ENCODE results near the gene CDC42.

The CDC42 gene

DNA sequence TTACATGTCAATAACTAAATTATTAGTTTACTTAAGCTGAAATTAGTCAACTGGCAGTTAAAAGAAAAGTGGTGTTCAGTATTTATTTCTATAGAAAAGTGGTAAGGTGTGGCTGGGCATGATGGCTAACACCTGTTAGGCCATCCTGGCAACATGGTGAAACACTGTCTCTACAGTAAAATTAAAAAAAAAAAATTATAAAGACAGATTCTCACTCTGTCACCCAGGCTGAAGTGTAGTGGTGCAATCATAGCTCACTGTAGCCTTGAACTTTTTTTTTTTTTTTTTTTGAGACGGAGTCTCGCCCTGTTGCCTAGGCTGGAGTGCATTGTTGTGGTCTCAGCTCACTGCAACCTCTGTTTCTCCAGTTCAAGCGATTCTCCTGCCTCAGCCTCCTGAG is 57.5 kb downstream of the CDC42 start:
- no peak for DNase-seq (ENCODE audit: low spot score)

DNA sequence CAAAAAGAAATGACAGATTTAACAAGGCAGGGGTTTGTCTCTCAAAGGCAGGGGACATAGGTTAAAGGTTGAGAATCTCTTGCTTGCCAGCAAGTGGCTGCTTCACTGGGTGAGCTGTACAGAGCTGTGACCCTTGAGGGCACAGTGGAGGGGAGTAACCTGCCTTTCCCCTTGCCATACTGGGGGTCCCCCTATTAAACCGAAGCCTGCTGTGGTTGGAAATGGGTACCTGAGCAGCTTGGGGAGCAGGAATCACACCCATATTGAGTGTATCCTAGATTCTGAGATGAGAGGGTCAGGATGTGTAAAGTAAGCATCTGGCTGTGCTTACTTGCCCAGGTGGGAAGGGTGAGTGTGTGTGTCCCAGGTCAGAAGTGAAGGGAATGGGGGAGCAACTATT is 58.6 kb downstream of the CDC42 start:
- no peak for DNase-seq (ENCODE audit: low spot score)

DNA sequence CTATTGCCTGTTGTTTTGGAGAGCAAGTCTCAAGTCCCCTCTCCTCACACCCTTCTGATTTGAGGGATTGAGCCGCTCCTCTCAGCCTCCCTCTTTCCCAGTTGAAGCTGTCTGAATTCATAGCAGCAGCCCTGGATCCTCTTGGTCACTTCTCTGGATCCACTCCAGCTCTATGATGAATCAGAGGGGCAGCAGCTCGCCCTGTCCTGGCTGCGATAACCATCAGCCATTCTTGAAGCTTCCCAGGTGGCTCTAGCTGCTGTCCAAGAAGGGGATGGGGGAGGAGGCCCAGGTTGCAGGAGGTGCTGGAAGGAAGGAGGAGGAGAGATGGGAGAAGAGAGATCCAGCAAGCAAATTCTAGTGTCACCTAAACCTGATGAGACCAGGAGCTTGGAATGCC is 59.1 kb downstream of the CDC42 start:
- no peak for DNase-seq (ENCODE audit: low spot score)

DNA sequence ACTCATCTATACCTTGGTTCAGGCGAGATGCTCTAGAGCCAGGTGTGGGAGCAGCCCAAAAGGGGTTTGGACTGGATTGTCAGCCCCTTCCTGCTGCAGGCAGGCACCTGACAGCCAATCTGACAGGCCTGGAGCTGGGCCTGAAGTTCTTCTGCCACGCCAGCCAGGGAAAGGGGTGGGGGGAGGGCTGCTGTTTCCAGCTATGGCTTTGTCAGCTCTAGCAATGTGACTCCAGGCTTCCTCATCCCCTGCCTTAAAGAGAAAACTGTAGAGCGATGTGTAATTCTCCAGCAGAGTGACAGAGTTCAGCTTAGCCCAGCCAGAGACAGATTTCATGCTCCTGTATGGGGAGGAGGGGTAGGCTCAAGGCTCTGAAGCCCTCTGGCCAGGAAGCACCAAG is 60.0 kb downstream of the CDC42 start:
- DNase-seq (ENCODE audit: low spot score) = no peak

DNA sequence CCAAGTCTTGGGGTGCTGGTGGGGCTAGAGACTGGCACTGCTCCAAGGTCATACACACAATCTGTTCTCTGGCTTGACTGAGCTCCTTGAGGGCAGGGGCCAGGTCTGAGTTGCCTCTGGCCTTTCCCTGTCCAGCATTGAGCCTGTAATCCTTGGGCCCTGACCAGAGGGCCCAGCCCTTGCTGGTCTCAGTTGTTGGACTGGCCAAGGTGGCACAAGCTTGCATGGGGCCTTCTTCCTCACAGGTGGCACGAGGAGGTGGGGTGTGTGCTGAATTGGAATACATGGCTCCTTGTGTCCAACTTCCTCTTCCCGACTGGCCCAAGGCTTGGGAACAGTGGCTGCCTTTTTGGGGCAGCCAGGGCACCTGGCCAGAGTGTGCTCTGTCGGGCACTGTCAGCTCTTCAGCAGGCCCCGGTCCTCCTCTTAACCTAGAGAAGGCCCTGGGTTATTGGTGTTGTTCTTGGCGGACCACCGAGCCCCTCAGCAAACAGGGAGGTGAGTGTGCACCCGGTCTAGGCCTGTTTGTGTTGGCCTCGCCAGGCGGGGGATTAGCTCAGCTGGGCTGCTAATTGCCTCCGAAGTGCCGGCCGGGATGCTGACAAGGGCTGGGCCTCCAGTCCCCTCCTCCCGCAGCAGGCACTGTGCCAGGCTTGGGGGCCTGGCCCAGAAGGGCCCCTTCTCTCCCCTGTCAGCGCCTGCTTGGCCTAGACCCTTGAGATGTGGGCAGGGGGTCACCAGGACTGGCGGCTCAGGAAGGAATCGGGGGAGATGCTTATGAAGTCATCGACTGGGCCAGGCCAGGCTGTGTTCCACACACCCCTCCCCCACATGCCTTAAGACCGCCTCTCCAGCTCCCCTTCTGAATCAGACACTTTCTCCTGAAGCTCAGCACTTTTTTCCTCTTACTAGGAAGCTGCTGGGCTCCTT is 61.8 kb downstream of the CDC42 start:
- DNase-seq (ENCODE audit: low spot score) = no peak

DNA sequence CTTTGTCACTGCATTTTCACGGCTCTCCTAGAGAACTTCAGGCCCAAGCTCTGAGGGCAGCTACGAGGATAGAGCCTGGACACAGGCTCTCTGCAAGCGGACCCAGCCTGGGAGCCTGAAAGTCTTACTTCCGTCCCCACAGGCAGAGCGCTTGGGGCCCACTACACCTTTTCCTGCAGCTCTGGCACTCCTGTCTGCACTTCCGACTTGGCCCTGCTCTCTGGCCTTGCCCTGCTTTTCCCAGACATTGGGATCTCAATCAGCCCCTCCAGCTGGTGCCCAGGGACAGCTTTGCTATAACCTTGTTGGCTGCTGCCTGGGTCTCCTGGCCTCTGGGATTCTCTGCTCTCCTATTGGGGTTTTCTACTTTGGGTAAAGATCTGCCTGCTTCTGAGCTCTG is 62.8 kb downstream of the CDC42 start:
- DNase-seq (ENCODE audit: low spot score) = no peak

DNA sequence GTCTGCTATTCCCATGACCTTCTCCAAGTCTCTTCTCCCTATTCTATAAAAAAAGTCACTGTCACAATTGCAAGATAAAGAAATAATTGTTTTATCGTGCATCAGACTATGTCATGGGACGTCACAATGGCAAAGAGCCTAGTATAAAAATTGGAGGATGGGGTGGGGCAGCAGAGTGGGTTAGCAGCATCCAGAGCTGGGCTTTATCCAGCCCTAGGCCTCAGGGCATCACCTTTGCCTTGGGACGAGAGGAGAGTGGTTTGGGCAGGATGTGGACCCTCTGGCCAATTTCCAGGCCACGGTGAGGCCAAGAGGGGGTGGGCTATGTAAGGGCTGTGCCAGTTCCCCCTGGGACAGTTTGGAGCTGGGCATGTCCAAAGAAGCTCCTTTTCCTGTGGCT is 64.7 kb downstream of the CDC42 start:
- no peak for DNase-seq (ENCODE audit: low spot score)

DNA sequence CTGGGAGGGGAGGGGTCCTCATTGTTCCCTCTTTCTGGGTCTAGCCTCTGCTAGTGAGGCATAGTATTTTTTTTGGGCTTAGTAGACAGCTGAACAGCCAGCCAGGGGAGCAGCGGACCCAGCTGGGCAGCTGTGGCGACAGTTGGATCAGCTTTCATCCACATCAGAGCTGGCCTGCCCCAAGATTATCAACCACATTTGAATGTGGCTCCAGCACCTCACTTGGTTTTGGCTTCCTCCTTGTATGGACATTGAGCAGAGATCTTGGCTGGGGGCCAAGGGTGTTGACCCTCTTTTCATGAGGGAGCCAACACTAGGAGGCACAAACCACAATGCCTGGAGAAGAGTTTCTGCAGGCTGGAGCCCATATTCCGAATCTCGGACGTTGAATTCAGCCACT is 65.3 kb downstream of the CDC42 start:
- DNase-seq (ENCODE audit: low spot score) = no peak

DNA sequence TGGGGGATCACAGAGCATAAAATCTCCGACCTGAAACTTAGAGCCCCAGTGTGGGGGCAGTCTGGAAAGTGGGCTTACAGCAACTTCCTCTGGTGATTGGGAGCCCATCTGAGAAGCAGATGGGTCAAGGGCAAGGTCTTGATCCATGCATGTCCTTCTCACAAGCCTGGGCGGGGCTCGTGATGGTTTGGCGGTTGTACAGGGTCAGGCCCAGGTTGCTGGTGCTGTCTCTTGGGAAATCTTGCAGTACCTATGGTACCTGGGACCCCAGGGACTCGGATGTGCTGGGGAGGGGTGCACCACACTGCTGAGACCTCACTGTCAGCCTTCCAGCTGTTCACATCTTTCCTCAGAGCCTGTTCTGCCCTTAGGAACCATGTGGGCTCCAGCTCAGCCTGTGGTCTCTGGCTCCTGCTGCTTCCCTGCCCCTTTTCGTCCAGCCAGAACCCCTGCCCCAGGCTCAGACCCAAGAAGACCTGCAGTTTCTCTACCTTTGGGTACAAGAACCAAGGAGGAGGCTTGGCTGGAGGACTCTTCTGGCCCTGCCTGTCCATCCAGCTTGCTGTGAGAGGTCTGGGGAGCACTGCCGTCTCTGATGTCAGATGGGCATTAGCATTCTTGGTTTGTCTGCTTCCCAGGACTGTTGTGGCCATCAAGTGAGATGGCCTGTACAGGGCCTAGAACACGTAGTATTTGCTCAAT is 65.9 kb downstream of the CDC42 start:
- no peak for DNase-seq (ENCODE audit: low spot score)

DNA sequence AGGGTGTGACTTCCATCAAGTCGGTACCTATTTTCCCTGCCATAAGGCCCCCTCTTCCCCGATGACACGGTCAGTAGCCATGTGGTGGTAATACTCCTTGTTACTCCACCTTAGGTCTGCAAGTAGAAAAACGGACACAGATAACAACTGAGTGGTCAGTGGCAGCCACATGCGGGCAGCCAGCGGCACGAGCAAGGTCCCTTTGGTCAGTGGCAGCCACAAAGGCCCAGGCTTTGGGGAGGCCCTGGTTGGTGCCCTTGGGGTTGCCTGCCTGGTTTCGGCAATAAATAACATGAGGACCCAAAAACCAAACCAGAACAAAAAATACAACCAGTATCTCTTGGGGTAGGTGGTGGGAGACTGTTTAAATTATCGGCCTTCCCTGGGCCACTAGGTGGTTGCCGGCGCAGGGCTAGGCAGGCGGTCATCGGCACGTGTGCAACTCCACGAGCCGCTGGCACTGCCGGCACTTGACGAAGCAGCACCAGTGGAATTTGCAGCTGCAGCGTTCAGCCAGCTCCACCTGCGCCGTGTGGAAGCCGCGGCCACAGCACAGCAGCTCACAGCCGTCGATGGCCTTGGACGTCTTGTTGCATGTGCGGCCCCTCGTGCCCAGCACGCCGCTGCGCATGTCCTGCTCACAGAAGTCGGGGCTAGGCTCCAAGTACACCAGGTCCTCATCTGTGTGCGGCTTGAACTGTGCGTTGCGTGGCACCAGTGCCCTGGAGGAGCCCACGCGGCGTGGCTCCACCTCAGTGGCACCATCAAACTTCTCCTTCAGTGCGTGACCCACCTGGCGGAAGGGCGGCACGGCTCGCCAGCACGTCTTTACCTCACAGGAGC is 67.3 kb downstream of the CDC42 start:
- no peak for DNase-seq (ENCODE audit: low spot score)

DNA sequence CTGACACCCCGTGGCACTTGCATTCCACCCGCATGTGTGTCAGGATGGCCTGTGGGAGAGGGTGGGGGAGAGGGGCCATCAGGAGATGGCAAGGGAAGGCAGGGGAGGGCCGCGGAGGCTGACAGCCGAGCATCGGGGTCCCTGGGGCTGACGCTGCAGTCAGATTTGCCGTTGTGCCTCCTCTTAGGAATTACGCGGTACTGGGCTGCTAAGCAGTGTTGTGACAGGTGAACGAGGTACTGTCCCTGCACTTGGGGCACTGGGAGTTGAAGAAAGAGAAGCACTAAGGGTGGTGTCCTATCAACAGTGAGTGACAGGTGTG is 67.9 kb downstream of the CDC42 start:
- DNase-seq (ENCODE audit: low spot score) = no peak

DNA sequence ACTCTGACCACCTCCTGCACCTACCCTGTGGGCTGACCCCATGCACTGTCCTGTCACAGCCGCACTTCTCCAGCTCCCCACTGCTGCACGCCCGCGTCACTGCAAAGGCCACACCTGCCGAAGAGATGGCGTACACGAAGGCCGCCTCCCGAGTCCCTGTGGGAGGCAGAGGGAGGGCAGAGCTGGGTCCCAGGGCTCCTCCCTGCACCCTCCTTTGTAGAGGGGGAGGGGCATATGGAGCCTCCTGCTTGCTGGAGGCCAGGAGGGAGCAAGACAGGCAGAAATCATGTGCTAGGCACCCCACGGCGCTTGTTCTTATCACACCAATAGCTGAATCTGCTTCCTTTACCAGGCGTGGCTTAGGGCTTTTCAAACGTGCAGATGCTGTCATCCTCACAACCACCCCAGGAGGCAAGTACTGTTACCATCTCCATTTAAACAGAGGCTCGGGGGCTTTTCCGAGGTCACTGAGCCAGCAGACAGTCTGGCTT is 69.0 kb downstream of the CDC42 start:
- DNase-seq (ENCODE audit: low spot score) = no peak

DNA sequence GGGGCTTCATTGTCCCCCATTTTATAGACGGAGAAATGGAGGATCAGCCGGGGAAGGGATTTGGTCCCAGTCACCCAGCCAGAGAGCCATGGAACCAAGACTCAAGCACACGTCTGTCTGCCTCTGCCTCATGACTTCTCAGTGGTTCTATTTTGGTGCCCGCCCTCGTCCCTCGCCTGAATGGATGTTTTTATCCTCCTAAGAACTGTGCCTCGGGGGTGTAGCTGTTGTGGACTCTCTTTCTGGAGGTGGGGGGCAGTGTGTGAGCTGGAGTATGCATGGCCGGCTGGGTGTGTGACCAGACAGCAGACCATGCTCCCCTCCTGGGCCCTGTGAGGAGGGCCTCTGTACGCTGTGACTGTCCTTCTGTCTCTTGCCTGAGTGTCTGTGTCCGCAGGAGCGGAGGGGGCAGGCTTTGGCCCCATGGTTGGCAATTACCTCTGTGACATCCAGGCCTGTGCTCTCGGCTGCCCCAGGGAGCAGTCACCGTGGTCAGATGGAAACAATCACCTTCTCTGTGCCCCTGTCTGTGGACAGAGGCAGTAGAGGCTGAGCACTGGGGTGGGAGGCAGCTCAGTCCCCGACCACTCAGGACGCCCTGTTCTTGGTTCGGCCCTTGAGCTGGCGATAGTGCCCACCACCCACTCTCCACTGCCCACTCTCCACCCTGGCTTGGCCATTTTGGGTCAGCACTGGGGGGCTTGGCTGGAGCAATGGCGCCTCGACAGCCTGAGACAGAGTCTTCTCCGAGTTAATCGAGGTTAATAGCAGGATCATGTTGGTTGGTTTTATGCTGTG is 70.0 kb downstream of the CDC42 start:
- DNase-seq (ENCODE audit: low spot score) = no peak

DNA sequence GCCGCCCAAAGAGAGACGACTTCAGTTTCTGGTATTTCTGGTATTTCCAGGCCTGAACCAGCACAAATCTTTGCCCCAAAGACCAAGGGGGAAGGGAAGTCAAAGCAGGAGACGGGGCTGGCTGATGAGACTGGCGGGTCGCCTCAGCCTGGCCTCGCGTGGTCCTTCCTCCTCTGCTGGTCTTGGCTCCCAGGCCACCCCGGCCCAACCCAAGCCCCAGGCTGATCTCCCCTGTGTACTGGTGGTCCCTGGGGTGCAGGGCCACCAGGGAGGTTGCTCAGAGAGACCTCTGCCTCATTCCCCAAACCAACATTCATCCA is 70.5 kb downstream of the CDC42 start:
- no peak for DNase-seq (ENCODE audit: low spot score)

DNA sequence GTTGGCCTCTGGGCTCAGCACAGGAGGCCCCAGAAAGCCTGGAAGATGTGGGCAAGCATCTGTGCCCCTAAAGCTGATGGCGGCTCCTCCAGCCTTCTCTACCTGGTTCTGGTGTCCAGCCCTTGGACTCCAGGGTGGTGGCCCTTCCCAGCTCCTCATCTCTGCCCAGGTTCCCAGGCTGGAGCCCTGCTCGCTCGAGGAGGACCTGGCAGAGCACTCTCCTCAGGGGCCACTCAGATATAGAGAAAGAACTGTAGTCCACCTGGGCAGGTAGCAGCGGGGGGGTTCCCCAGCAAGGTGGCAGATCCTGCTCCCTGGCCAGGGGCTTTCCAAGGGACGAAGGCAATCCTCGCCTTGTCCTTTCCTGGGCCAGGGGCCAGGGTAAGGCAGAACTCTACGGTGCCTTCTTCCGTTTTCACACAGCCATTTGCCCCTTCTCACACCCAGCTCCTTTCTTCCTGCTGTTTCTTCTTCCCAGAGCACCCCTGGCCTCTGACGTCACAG is 71.4 kb downstream of the CDC42 start:
- DNase-seq (ENCODE audit: low spot score) = no peak

DNA sequence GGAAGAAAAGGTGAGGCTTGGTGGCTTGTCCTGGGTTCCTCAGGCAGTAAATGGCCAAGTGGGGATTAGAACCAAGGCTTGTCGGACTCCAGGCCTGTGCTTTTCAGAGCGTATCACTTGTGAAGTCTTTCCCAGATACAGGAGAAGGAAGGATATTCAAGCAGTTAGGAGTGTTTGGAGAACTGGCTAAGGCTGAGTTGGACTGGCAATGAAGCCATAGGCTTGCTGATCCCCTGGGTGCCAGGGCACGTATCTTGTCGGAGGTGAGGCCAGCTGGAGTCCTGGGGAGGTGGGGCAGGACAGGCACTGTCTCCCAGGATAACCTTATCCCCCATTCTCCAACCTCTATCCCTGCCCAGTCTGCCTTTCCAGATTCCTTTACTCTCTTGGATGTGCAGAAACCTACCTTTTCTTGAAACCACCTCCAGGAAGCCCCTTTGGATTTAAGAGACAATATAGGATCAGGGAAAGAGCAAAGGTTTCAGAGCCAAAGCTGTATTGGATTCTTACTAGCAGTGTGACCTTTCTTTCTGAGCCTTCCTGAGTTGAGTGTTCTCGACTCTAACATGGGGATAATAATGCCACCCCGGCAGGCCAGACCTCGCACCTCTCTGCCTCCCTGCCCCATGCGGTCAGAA is 72.2 kb downstream of the CDC42 start:
- no peak for DNase-seq (ENCODE audit: low spot score)

DNA sequence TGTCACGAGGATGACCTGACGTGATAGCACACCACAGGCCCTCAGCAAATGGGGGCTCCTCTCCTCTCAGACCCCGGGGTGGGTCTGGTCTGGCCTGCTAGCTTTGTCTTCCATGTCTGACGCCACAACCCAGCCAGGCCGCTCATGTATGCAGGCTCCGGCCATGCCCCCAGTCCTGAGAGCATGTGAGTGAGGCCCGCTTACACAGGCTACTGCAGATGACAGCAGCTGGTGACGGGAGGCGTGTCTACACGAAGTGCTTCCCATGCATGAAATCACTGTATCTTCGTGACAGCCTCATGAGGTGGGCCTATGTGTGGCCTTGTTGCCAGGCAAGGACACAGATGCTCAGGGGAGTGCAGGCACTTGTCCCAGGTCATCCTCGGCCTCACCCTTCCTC is 74.0 kb downstream of the CDC42 start:
- no peak for DNase-seq (ENCODE audit: low spot score)

DNA sequence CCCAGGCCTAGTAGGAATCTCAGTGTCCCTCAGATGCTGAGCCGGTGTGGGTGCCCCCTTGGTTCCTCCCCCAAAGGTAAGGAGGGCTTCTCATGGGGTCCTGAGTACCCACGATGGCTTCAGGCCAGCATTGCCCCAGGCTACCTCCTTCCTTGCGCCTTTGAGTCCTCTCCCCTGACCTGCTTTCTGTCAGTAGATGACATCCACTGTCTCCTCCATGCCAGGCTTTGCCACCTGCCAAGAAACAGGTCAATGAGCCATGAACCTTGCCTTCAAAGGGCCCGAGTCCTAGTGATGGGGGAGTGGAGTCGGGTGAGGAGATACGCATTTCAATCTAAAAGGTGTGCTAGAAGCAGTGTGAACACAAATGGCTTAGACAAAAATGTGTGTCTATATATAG is 74.7 kb downstream of the CDC42 start:
- no peak for DNase-seq (ENCODE audit: low spot score)

DNA sequence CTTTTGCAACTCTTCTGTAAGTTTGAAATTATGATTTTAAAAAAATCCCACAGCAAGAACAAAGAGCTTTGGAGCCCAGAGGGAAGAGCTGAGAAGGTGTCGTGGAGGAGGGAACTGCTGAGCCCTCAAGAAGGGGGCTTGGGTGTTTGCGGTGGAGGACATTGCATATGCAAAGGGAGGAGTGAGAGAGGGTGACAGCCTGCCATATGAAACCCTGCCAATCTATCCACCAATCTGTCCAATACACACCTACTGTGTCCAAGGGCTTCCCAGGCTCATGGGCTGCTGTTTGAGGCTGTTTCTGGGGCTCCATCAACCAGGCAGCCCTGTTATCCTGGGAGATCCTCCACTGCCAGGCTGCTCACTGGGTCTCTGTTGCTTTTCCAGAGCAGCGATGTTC is 75.2 kb downstream of the CDC42 start:
- DNase-seq (ENCODE audit: low spot score) = no peak

DNA sequence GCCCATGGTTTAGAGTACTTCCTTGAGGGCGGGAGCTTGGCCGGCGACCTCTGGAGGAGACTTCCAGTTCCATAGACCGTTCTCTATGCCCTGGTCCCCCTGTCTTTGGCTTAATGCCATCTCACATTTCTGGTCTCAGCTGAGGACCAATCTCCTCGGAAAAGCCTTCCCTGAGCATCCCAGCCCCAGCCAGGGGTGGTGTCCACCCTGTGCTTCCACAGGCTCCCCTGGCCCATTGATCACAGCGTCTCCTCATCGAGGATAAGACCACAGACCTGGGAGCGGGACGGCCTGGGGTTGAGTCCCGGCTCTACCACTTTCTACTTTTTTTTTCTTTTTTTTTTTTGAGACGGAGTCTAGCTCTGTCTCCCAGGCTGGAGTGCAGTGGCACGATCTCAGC is 75.9 kb downstream of the CDC42 start:
- DNase-seq (ENCODE audit: low spot score) = no peak

DNA sequence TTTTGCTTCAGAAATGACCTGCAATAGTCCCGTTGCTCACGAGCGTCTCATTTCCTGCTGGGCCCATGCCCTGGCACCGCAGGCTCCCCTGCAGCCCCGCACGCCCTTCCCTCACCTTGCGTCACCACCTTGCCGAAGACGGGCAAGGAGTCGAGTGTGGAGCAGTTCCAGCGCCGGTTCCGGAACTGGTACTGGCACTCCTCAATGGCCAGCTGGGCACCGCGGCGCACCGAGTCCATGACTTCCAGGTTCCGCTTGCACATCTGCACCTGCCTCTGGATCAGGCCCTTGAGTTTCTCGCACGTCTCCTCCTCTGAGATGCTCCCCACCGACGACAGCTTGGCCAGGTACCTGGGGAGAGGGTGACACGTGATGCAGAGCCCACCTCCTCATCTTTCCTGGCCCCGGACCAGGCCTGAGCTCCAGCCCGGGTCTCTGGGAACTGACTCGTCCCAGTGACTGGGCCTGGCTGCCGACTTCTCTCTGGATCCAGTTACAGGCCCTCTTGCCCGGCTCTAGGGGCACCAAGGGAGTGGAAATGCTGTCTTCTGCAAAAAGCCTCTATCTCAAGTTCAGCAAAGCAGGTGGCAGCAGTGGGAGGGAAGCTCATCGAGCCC is 77.1 kb downstream of the CDC42 start:
- DNase-seq (ENCODE audit: low spot score) = no peak
